C4-2B (cell line): ENCODE results near the gene HOXA2.

Source experiments
- H3K27ac ChIP-seq: fragments of 450-650 bp; 2 replicates; pipeline ENCODE4 v1.5.1; 2017
- CTCF ChIP-seq: fragments of 450-650 bp; conservative IDR thresholded peaks from 2 replicates; pipeline ENCODE4 v1.5.1; 2017; ENCODE audit warnings: mild to moderate bottlenecking
- ZFX ChIP-seq: fragments of 450-650 bp; IDR thresholded peaks from 2 replicates; pipeline ENCODE4 v1.6.1; 2017

Gene HOXA2

GRCh38 chr7:27091941-27092818 lies 10.3 kb downstream of the HOXA2 start:
- no peak overlapping the region for H3K27ac ChIP-seq
- TF ChIP-seq CTCF (no peak), ZFX (no peak)

DNA sequence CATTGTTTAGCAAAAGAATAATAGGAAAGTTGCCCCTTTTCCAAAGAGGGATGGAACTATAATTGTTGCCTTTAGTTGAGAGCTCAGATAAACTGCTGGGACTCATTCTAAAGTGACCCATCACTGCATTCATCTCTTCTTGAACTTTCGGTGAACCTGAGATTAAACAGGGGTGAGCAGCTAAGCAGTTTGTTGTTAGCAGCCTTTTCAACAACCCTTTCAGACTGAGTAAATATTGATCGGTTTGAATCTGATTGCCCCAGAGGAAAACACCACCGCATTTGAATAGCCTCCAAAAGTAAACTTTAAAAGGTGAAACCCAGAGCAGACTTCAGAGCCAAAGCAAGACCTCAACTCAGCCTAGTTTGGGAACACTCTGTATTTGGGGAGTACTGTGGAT lies 11.4 kb downstream of the HOXA2 start:
- TF ChIP-seq CTCF, result no peak
- TF ChIP-seq ZFX, result no peak
- no peak overlapping the region for H3K27ac ChIP-seq

- TF ChIP-seq ZFX, result no peak
- H3K27ac ChIP-seq, result no peak overlapping the region
These were observed 14.2 kb downstream of the HOXA2 start for GRCh38 chr7:27088002-27088922.

GRCh38 chr7:27083646-27084045 lies 18.8 kb downstream of the HOXA2 start:
- TF ChIP-seq ZFX (no peak), CTCF (no peak)
- H3K27ac ChIP-seq, result no peak overlapping the region

DNA sequence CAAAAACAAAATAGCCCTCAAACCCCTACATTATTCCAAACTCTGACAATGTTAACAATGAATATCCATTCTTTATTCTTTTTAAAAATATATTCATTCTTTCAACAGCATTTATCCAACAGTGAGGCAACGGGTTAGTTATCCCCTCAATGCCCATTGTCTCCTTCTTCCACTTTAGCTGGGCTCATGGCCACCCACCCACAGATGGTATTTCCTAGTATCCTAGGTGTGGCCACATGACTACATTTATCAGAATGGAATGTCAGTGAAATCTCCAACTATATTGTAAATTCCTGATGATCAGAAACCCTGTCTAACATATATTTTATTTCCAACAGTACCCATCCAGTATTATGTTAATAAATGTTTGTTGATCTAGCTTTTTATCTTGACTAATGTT lies 20.3 kb downstream of the HOXA2 start:
- no peak for TF ChIP-seq ZFX
- no peak for TF ChIP-seq CTCF
- no peak overlapping the region for H3K27ac ChIP-seq

GRCh38 chr7:27080844-27081436 lies 21.5 kb downstream of the HOXA2 start:
- no peak overlapping the region for H3K27ac ChIP-seq
- no peak for TF ChIP-seq CTCF
- TF ChIP-seq ZFX, result no peak

GRCh38 chr7:27079234-27079975 lies 23.1 kb downstream of the HOXA2 start:
- TF ChIP-seq CTCF (no peak), ZFX (no peak)
- H3K27ac ChIP-seq, result no peak overlapping the region
